Measurements from ENCODE around the gene MAP2K1.

The MAP2K1 gene

DNA sequence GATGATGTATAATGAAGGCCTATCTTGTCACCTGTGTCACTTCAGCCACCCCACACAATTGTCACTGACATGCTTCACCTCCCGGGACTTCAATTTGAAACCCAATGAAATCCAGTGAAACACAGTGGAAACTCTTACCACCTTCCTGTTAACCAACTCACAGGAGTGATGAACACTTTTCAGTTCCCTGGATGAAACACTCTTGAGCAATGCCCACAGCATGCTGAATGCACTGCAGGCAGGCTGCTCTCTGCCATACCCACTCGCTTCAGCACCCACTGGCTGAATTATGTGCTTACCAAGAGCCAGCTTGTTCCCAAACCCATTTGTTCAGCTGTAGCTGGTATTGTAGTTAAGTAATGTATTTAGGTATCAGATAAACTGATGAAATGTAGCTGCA is 47.0 kb downstream of the MAP2K1 start:
- H3K4me3 ChIP-seq (replicated peaks in 1 of 2; ENCODE audit: low read depth in 2 of 2, low read length in 2 of 2), result no peak overlapping the region
- TF ChIP-seq, protein P1, sequence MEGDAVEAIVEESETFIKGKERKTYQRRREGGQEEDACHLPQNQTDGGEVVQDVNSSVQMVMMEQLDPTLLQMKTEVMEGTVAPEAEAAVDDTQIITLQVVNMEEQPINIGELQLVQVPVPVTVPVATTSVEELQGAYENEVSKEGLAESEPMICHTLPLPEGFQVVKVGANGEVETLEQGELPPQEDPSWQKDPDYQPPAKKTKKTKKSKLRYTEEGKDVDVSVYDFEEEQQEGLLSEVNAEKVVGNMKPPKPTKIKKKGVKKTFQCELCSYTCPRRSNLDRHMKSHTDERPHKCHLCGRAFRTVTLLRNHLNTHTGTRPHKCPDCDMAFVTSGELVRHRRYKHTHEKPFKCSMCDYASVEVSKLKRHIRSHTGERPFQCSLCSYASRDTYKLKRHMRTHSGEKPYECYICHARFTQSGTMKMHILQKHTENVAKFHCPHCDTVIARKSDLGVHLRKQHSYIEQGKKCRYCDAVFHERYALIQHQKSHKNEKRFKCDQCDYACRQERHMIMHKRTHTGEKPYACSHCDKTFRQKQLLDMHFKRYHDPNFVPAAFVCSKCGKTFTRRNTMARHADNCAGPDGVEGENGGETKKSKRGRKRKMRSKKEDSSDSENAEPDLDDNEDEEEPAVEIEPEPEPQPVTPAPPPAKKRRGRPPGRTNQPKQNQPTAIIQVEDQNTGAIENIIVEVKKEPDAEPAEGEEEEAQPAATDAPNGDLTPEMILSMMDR (IDR thresholded peaks at IDR 0.05; ENCODE audit: low read depth, low read length), result no peak
- peak in 1 of 2 donors; percentile 22 for DNase-seq (ENCODE audit: low read depth in 2 of 2)

DNA sequence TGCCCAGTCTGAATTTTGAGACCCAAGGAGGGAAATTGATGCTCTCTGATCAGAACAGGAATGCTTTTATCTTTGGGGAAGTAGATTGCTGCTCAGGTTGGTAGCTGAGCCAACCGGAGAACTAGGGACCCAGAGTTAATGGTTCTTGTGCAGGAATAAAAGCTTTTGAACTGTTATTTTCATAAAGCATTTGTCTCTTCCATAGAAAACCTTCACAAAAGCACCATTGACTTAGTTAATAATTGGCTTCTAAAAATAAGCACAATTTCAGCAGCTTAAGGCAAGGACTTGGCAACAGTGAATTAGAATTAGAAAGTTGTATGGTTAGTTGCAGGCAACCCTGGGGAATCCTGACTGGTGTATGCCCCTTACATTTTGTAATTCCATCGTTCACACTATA is 53.8 kb downstream of the MAP2K1 start:
- H3K4me3 ChIP-seq (replicated peaks in 1 of 2; ENCODE audit: low read depth in 2 of 2, low read length in 2 of 2), result no peak overlapping the region
- TF ChIP-seq, protein P1 (IDR thresholded peaks at IDR 0.05; ENCODE audit: low read depth, low read length), result no peak
- DNase-seq (ENCODE audit: low read depth in 2 of 2), result no peak

DNA sequence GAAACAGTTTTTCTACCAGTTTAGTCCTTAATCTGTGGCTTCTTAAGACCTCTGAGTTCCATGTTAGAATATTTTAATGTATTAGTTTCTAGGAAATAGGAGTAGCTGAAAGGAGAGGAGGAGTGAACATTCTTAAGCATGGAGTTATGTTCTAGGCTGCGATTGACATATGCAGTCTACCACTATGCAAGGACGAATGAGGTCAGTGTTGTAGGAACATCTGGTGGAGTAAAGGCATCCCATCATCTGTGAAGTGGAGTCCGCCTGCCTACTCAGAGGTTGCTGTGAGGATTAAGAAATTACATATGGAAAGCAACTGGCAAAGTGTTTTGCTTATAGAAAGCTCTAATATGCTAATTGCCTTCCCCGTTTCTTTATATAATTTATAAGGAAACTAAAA is 65.7 kb downstream of the MAP2K1 start:
- DNase-seq (ENCODE audit: low read depth in 2 of 2), result no peak
- no peak overlapping the region for H3K4me3 ChIP-seq (replicated peaks in 1 of 2; ENCODE audit: low read depth in 2 of 2, low read length in 2 of 2)
- TF ChIP-seq, protein P1 (IDR thresholded peaks at IDR 0.05; ENCODE audit: low read depth, low read length), result no peak

DNA sequence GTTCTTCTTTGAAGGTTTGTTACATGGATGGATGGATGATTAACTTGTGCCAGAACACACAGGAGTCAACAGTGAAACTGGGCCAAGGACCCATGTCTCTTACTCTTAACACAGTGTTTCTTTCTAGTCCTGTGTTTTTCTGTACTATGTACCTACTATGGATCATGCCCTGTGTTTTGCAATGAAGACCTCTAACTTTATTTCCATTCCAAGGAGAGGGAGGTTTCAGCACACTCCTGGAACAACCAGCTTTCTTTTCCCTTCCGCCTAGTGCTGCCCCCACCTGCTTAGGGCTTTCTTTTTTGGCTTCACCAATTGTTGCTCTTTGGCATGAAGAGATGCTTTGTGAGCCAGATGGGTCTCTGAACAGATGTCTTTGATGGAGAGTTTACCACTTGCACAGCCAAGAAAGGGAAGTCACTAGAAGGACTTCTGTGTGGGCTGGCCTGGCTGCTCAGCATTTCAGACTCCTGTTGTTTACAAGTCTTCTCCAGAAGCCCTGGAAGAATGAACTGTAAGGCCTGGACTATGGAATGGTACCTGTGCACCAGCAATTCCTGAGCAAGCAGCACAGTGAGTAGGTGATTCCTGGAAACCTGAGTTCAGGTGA is 66.4 kb downstream of the MAP2K1 start:
- DNase-seq (ENCODE audit: low read depth in 2 of 2), result no peak
- no peak overlapping the region for H3K4me3 ChIP-seq (replicated peaks in 1 of 2; ENCODE audit: low read depth in 2 of 2, low read length in 2 of 2)
- TF ChIP-seq, protein P1 (IDR thresholded peaks at IDR 0.05; ENCODE audit: low read depth, low read length), result no peak

DNA sequence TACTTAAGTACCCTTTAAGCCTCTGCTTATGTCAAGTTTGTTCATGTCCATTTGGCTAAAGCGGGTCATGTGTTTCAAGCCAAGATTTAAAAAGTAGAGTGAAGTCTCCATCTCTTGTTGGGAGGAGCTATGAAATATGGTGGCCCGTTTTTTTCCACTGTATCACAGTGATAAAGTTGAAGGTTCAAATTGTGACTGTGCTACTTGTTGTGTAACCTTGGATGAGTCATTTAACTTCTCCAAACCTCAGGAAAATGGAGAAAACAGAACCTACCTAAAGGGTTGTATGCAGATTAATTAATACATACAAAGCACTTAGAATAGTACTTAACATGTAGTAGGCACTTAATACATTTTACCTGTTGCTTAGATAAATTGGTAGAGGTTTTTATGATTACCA is 67.4 kb downstream of the MAP2K1 start:
- H3K4me3 ChIP-seq (replicated peaks in 1 of 2; ENCODE audit: low read depth in 2 of 2, low read length in 2 of 2), result no peak overlapping the region
- DNase-seq (ENCODE audit: low read depth in 2 of 2), result peak; percentile 20 to 48
- TF ChIP-seq, protein P1 (IDR thresholded peaks at IDR 0.05; ENCODE audit: low read depth, low read length), result no peak

DNA sequence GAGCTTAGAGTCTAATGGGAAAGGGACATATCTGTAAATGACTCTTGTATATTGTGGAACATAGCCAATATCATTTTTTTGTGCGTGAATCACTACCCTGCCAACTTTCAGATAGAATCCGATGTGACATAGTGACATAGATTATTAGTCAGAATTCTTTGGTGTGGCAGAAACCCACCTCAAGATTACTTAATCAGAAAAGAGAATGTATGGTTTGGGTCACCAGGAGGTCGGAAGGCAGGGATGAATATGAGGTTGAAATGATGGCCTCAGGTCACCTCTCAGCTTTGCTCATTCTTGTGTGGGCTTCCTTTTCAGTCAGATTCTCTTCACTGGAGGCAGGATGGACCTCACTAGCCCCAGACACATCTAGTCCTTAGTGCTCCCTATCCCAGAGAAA is 69.5 kb downstream of the MAP2K1 start:
- no peak overlapping the region for H3K4me3 ChIP-seq (replicated peaks in 1 of 2; ENCODE audit: low read depth in 2 of 2, low read length in 2 of 2)
- TF ChIP-seq, protein P1 (IDR thresholded peaks at IDR 0.05; ENCODE audit: low read depth, low read length), result no peak
- DNase-seq (ENCODE audit: low read depth in 2 of 2), result peak in 1 of 2 donors; percentile 56

All from cardiac fibroblast (primary cell).